Measurements from ENCODE around the gene SLC12A1.

- TF ChIP-seq CTCF (IDR thresholded peaks at IDR 0.05 in 4 of 5, conservative IDR thresholded peaks at IDR 0.05 in 1 of 5) (no peak), POLR2A (IDR thresholded peaks at IDR 0.05) (no peak)
These were observed 77.5 kb downstream of the SLC12A1 start for GRCh38 chr15:48283396-48284145.
